Trophoblast cell (in vitro differentiated cells and primary cell): ENCODE data around the gene KLHL12.
A peak's percentile ranks its signal among the peaks of the same experiment; 100 is the strongest.

Source experiments
- DNase-seq, 2 donors: peaks; one replicate each; pipeline ENCODE4 v3.0.0-alpha.2; 2016
- H2AFZ ChIP-seq: 2 replicates; pipeline ENCODE4 v1.6.1; 2013; ENCODE audit warnings: low read length, moderate library complexity, mild to moderate bottlenecking; ENCODE audit not compliant: insufficient read depth, poor library complexity
- H2AK5ac ChIP-seq: 2 replicates; pipeline ENCODE4 v1.6.1; 2013; ENCODE audit warnings: mild to moderate bottlenecking, low read length
- H2BK120ac ChIP-seq: 2 replicates; pipeline ENCODE4 v1.6.1; 2013; ENCODE audit warnings: low read length, mild to moderate bottlenecking, moderate library complexity; ENCODE audit not compliant: insufficient read depth, poor library complexity
- H2BK12ac ChIP-seq: 2 replicates; pipeline ENCODE4 v1.6.1; 2013; ENCODE audit warnings: mild to moderate bottlenecking, low read length, moderate library complexity
- H2BK5ac ChIP-seq: 2 replicates; pipeline ENCODE4 v1.6.1; 2013; ENCODE audit warnings: low read length, low read depth, moderate library complexity, mild to moderate bottlenecking; ENCODE audit not compliant: poor library complexity
- H3K14ac ChIP-seq: 2 replicates; pipeline ENCODE4 v1.6.1; 2013; ENCODE audit warnings: mild to moderate bottlenecking, low read length
- H3K18ac ChIP-seq: 2 replicates; pipeline ENCODE4 v1.6.1; 2013; ENCODE audit warnings: mild to moderate bottlenecking, low read length
- H3K23ac ChIP-seq: 2 replicates; pipeline ENCODE4 v1.6.1; 2013; ENCODE audit warnings: low read length
- H3K27ac ChIP-seq: 2 replicates; pipeline ENCODE4 v1.5.1; 2013; ENCODE audit warnings: low read depth, mild to moderate bottlenecking, inconsistent platforms, low read length, moderate library complexity
- H3K27me3 ChIP-seq: 2 replicates; pipeline ENCODE4 v1.6.1; 2013; ENCODE audit warnings: inconsistent platforms, mild to moderate bottlenecking, low read length, moderate library complexity; ENCODE audit not compliant: insufficient read depth
- H3K36me3 ChIP-seq, 2 experiments: 1 replicate in 1 of 2; 2 replicates in 1 of 2; pipeline ENCODE4 v1.6.1; 2013; ENCODE audit warnings: low read length in 2 of 2, mild to moderate bottlenecking in 2 of 2, moderate library complexity in 1 of 2; ENCODE audit not compliant: insufficient read depth in 2 of 2, control insufficient read depth in 1 of 2
- H3K4ac ChIP-seq: 2 replicates; pipeline ENCODE4 v1.6.1; 2013; ENCODE audit warnings: low read depth, mild to moderate bottlenecking, low read length, moderate library complexity
- H3K4me1 ChIP-seq, 2 experiments: 1 replicate in 1 of 2; 2 replicates in 1 of 2; pipeline ENCODE4 v1.6.1; 2013; ENCODE audit warnings: low read length in 2 of 2, mild to moderate bottlenecking in 2 of 2, moderate library complexity in 1 of 2; ENCODE audit not compliant: insufficient read depth in 2 of 2, control insufficient read depth in 1 of 2
- H3K4me2 ChIP-seq: 2 replicates; pipeline ENCODE4 v1.6.1; 2013; ENCODE audit warnings: inconsistent platforms, mild to moderate bottlenecking, low read length, moderate library complexity
- H3K4me3 ChIP-seq: 2 replicates; pipeline ENCODE4 v1.5.1; 2013; ENCODE audit warnings: mild to moderate bottlenecking, low read depth, low read length, inconsistent platforms
- H3K79me1 ChIP-seq: one replicate; pipeline ENCODE4 v1.6.1; 2013; ENCODE audit warnings: low read length
- H3K79me2 ChIP-seq: 2 replicates; pipeline ENCODE4 v1.6.1; 2013; ENCODE audit warnings: low read length, mild to moderate bottlenecking; ENCODE audit not compliant: control insufficient read depth, insufficient read depth, poor library complexity
- H3K9ac ChIP-seq: 2 replicates; pipeline ENCODE4 v1.6.1; 2013; ENCODE audit warnings: mild to moderate bottlenecking, low read length
- H3K9me3 ChIP-seq: 2 replicates; pipeline ENCODE4 v1.6.1; 2013; ENCODE audit warnings: low read depth, mild to moderate bottlenecking, control low read depth, inconsistent platforms, low read length; ENCODE audit not compliant: insufficient read depth
- H4K12ac ChIP-seq: 2 replicates; pipeline ENCODE4 v1.6.1; 2013; ENCODE audit warnings: low read depth, mild to moderate bottlenecking, low read length, moderate library complexity
- H4K8ac ChIP-seq: 2 replicates; pipeline ENCODE4 v1.6.1; 2013; ENCODE audit warnings: low read depth, mild to moderate bottlenecking, low read length, moderate library complexity
- H4K91ac ChIP-seq: one replicate; pipeline ENCODE4 v1.6.1; 2013; ENCODE audit warnings: low read depth, mild to moderate bottlenecking, low read length, moderate library complexity
- WGBS: extraction: QIAGEN DNeasy Blood & Tissue Kit; methylation state at CpG from one replicate; pipeline ENCODE4 v1.1.7; 2013; ENCODE audit warnings: missing lambda C conversion rate; ENCODE audit not compliant: insufficient read length, insufficient coverage; ENCODE audit errors: extremely low coverage; 5-methylcytosine and 5-hydroxymethylcytosine counted together

KLHL12 gene

GRCh38 chr1:202965422-202965821 is 38.4 kb upstream of the KLHL12 start:
- peak overlapping the region; percentile 81 for H4K91ac ChIP-seq
- H3K4me1 ChIP-seq, result peaks cover 19 to 25% of the 10 kb centered on the region in 2 experiments
- peaks cover 2% of the 10 kb centered on the region for H3K9me3 ChIP-seq
- H2BK5ac ChIP-seq, result peak overlapping the region; percentile 73
- no peak overlapping the region for H3K4me2 ChIP-seq
- peak overlapping the region; percentile 54 for H3K27ac ChIP-seq
- H2AK5ac ChIP-seq, result no peak overlapping the region
- H3K4me3 ChIP-seq, result no peak overlapping the region
- no peak overlapping the region for H3K9ac ChIP-seq
- peaks cover 19% of the 10 kb centered on the region for H3K79me1 ChIP-seq
- H3K36me3 ChIP-seq, result peaks cover 15 to 21% of the 10 kb centered on the region in 2 experiments
- peak; percentile 78 to 84 for DNase-seq
- H3K4ac ChIP-seq, result no peak overlapping the region
- H4K12ac ChIP-seq, result no peak overlapping the region
- no peak overlapping the region for H4K8ac ChIP-seq
- peaks cover 11% of the 10 kb centered on the region for H3K79me2 ChIP-seq
- H3K27me3 ChIP-seq, result no peaks in the 10 kb centered on the region
- no peak overlapping the region for H3K18ac ChIP-seq
- no peak overlapping the region for H3K14ac ChIP-seq
- H3K23ac ChIP-seq, result no peak overlapping the region
- WGBS, result no CpG with 5 or more reads among the region's 3 CpGs
- H2BK12ac ChIP-seq, result no peak overlapping the region
- H2BK120ac ChIP-seq, result no peak overlapping the region
- H2AFZ ChIP-seq, result no peak overlapping the region

- no peak overlapping the region for H3K4ac ChIP-seq
- H4K8ac ChIP-seq, result peak overlapping the region; percentile 70
- no peaks in the 10 kb centered on the region for H3K27me3 ChIP-seq
- peak overlapping the region; percentile 55 for H2BK12ac ChIP-seq
- no peak overlapping the region for H2AK5ac ChIP-seq
- H3K18ac ChIP-seq, result peak overlapping the region; percentile 35
- H3K9ac ChIP-seq, result no peak overlapping the region
- no peak overlapping the region for H3K4me2 ChIP-seq
- peaks cover 11% of the 10 kb centered on the region for H3K79me2 ChIP-seq
- peak overlapping the region; percentile 46 for H3K14ac ChIP-seq
- peaks cover 15 to 21% of the 10 kb centered on the region in 2 experiments for H3K36me3 ChIP-seq
- no peak overlapping the region for H3K23ac ChIP-seq
- H2BK5ac ChIP-seq, result peak overlapping the region; percentile 73
- peaks cover 19% of the 10 kb centered on the region for H3K79me1 ChIP-seq
- DNase-seq, result peak; percentile 47 to 53
- peak overlapping the region; percentile 54 for H3K27ac ChIP-seq
- H4K12ac ChIP-seq, result peak overlapping the region; percentile 22
- peaks cover 19 to 25% of the 10 kb centered on the region in 2 experiments for H3K4me1 ChIP-seq
- WGBS, result no CpG with 5 or more reads among the region's 6 CpGs
- H3K9me3 ChIP-seq, result peaks cover 2% of the 10 kb centered on the region
- no peak overlapping the region for H3K4me3 ChIP-seq
- no peak overlapping the region for H2AFZ ChIP-seq
- H2BK120ac ChIP-seq, result peak overlapping the region; percentile 21
- H4K91ac ChIP-seq, result peak overlapping the region; percentile 81
Measured at GRCh38 chr1:202964791-202965410, 37.9 kb upstream of the KLHL12 start.

- Histone ChIP-seq H3K4me1 (peaks cover 11 to 25% of the 10 kb centered on the region in 2 experiments), H3K79me2 (peaks cover 9% of the 10 kb centered on the region), H3K27ac (no peak overlapping the region), H3K27me3 (no peaks in the 10 kb centered on the region), H2AFZ (no peak overlapping the region), H3K18ac (no peak overlapping the region), H3K9ac (peak overlapping the region; percentile 25), H3K79me1 (peaks cover 16% of the 10 kb centered on the region), H4K8ac (no peak overlapping the region), H2BK12ac (no peak overlapping the region), H2AK5ac (no peak overlapping the region), H3K36me3 (peaks cover 15 to 21% of the 10 kb centered on the region in 2 experiments), H3K4ac (no peak overlapping the region), H2BK120ac (no peak overlapping the region), H4K91ac (no peak overlapping the region), H3K23ac (no peak overlapping the region), H2BK5ac (no peak overlapping the region), H3K9me3 (peaks cover under 1% of the 10 kb centered on the region), H3K4me2 (no peak overlapping the region), H3K4me3 (no peak overlapping the region), H3K14ac (no peak overlapping the region), H4K12ac (no peak overlapping the region)
- DNase-seq, result no peak
- WGBS, result no CpG with 5 or more reads among the region's 5 CpGs
Measured at GRCh38 chr1:202961220-202961880, 34.3 kb upstream of the KLHL12 start.

DNA sequence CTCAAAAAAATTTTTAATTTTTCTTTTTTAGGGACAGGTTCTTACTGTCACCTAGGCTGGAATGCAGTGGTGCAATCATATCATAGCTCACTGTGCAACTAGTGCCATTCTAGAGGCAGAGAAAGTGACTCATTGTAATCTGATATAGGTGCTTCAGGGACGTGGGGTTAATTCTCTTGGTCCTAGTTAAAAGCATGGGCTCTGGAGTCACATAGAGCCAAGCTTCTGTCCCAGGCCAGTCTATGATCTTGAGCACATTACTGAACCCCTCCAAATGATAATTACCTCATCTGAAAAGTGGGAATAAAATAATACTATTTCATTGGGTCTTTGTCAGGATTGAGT is 32.2 kb upstream of the KLHL12 start:
- Histone ChIP-seq H4K12ac (no peak overlapping the region), H3K27me3 (no peaks in the 10 kb centered on the region), H3K79me1 (peaks cover 9% of the 10 kb centered on the region), H2AFZ (no peak overlapping the region), H2AK5ac (no peak overlapping the region), H3K4me2 (no peak overlapping the region), H3K4me1 (peaks cover 0 to 9% of the 10 kb centered on the region in 2 experiments), H2BK120ac (no peak overlapping the region), H3K27ac (no peak overlapping the region), H3K79me2 (peaks cover 6% of the 10 kb centered on the region), H2BK12ac (no peak overlapping the region), H3K36me3 (peaks cover 11 to 21% of the 10 kb centered on the region in 2 experiments), H3K4ac (no peak overlapping the region), H3K4me3 (no peak overlapping the region), H3K9me3 (no peaks in the 10 kb centered on the region), H4K8ac (no peak overlapping the region), H3K9ac (no peak overlapping the region), H4K91ac (no peak overlapping the region), H3K14ac (no peak overlapping the region), H3K23ac (no peak overlapping the region), H3K18ac (no peak overlapping the region), H2BK5ac (no peak overlapping the region)
- peak; percentile 66 to 88 for DNase-seq
- WGBS, result no CpG with 5 or more reads among the region's 1 CpG
